ENCODE data around the gene LOXL3.

GRCh38 chr2:74551530-74551929, 2.2 kb downstream of the LOXL3 start:
- no peak for TF ChIP-seq ZNF274 (IDR thresholded peaks at IDR 0.05; ENCODE audit: low read depth, low read length)
- no peak for TF ChIP-seq SUZ12 (IDR thresholded peaks at IDR 0.05; ENCODE audit: extremely low read depth, insufficient read depth, insufficient read length)
- no peak for TF ChIP-seq YY1 (IDR thresholded peaks at IDR 0.05; ENCODE audit: insufficient read depth, insufficient read length)

Measured in NT2/D1 (cell line).